ENCODE results near the gene AFTPH. TPM values are rescaled to one million over a fixed set of nuclear protein-coding genes. Genes with fewer than 3 reads are reported as not detected.

Gene AFTPH
- total and polyA plus RNA-seq, 9 of the 15 experiments (the other 6 are each of a cell fraction or from before 2014, with no cell fraction given) = 8.0 to 26.2 (median 13.8) TPM

DNA sequence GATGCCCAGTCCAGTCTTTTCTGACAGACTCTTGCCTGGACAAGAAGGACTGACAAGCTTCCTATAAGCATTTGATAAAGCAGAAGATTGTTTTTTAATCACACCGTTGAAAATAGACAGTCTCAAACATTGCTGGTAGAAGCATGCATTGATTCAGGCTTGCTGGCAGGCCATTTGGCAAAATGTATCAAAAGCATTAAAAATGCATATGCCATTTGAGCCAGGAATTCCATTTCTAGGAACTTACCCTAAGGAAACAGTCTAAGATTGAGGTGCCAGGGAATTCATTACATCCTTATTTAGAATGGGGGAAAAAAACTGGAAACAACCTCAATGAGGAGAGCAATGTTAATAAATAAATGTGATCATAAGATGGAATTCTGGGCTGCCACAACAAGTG lies 49.5 kb upstream of the AFTPH start:
- DNase-seq (ENCODE audit: extremely low read depth in 1 of 4, low spot score in 3 of 4) = no peak
- no TSS peak for BruUV-seq (replicated peaks)
- POLR2A ChIA-PET = interaction anchor here (0.9 kb wide), 1 partner anchor 19 kb away, joined by 3 read pairs; no protein-coding TSS in a partner anchor
- no peaks in the 10 kb centered on the region for H3K9me1 ChIP-seq (ENCODE audit: control insufficient read depth, insufficient read depth, low read length)
- no peak overlapping the region for H2AFZ ChIP-seq (ENCODE audit: low read depth, low read length)
- no peak overlapping the region for H3K27ac ChIP-seq (ENCODE audit: extremely low read depth, low read depth, low read length)
- no peaks in the 10 kb centered on the region for H4K20me1 ChIP-seq (replicated peaks; ENCODE audit: control insufficient read depth, insufficient read depth, low read length)
- intact Hi-C loops (cut with micrococcal nuclease) = no loop called here
- in situ Hi-C loops (cut with MboI) = no loop called here
- H3K9me3 ChIP-seq (replicated peaks; ENCODE audit: control insufficient read depth, insufficient read depth, low read depth, low read length) = no peaks in the 10 kb centered on the region
- H3K79me2 ChIP-seq (ENCODE audit: control insufficient read depth, insufficient read depth, low read length) = no peaks in the 10 kb centered on the region
- 0% methylated on average over 1 of the region's 1 CpG for WGBS (ENCODE audit: insufficient coverage, low coverage, missing lambda C conversion rate)
- H3K9ac ChIP-seq (ENCODE audit: insufficient read depth in 1 of 2, low read depth in 2 of 2, low read length in 2 of 2) = no peak overlapping the region
- no peak for ATAC-seq
- peak; percentile 6 for FAIRE-seq
- CTCF ChIA-PET (ENCODE audit: low intra/inter-chr PET ratio) = no interaction called here
- H3K4me1 ChIP-seq (replicated peaks in 1 of 2; ENCODE audit: control insufficient read depth in 2 of 2, insufficient read depth in 2 of 2, low read length in 2 of 2) = peaks cover 0 to 4% of the 10 kb centered on the region in 2 experiments; a peak in 2 of 5 replicates
- H3K4me3 ChIP-seq = no peak overlapping the region
- peaks cover 26 to 31% of the 10 kb centered on the region in 2 experiments for H3K27me3 ChIP-seq (ENCODE audit: control insufficient read depth in 2 of 2, insufficient read depth in 2 of 2, low read length in 2 of 2)
- H3K36me3 ChIP-seq (ENCODE audit: control insufficient read depth, insufficient read depth, low read length) = no peaks in the 10 kb centered on the region
- H3K4me2 ChIP-seq (ENCODE audit: insufficient read depth, low read length) = no peak overlapping the region
- TF ChIP-seq ZNF282 (CRISPR knock-in tag; IDR thresholded peaks at IDR 0.05) (no peak), MAFK (IDR thresholded peaks at IDR 0.05; ENCODE audit: low read length) (no peak), NUFIP1 (IDR thresholded peaks at IDR 0.05; ENCODE audit: partially characterized antibody) (no peak), FOXM1 (IDR thresholded peaks at IDR 0.05; ENCODE audit: low read depth) (no peak), FOXM1 (CRISPR knock-in tag; IDR thresholded peaks at IDR 0.05; ENCODE audit: low read depth) (no peak), FOXK2 (conservative IDR thresholded peaks at IDR 0.05 in 1 of 2, IDR thresholded peaks at IDR 0.05 in 1 of 2; ENCODE audit: low read depth in 2 of 2) (no peak), ZNF175 (CRISPR knock-in tag; IDR thresholded peaks at IDR 0.05; ENCODE audit: low read depth) (no peak), SLC30A9 (CRISPR knock-in tag; IDR thresholded peaks at IDR 0.05) (no peak), E2F8 (IDR thresholded peaks at IDR 0.05; ENCODE audit: low read depth, partially characterized antibody) (no peak), RBM15 (IDR thresholded peaks at IDR 0.05; ENCODE audit: insufficient read depth, low read length) (no peak), ZNF431 (CRISPR knock-in tag; IDR thresholded peaks at IDR 0.05) (no peak), POLR3G (IDR thresholded peaks at IDR 0.05; ENCODE audit: extremely low read depth, insufficient read length, insufficient replicate concordance) (no peak), RFX7 (CRISPR knock-in tag; IDR thresholded peaks at IDR 0.05) (no peak), BDP1 (IDR thresholded peaks at IDR 0.05; ENCODE audit: insufficient read depth, insufficient read length) (no peak), NR4A1 (CRISPR knock-in tag; IDR thresholded peaks at IDR 0.05) (no peak), NR4A1 (tag; IDR thresholded peaks at IDR 0.05) (no peak), FOXJ3 (CRISPR knock-in tag; IDR thresholded peaks at IDR 0.05) (no peak), ZNF324 (CRISPR knock-in tag; IDR thresholded peaks at IDR 0.05) (no peak)
- TF ChIP-seq, protein P1, sequence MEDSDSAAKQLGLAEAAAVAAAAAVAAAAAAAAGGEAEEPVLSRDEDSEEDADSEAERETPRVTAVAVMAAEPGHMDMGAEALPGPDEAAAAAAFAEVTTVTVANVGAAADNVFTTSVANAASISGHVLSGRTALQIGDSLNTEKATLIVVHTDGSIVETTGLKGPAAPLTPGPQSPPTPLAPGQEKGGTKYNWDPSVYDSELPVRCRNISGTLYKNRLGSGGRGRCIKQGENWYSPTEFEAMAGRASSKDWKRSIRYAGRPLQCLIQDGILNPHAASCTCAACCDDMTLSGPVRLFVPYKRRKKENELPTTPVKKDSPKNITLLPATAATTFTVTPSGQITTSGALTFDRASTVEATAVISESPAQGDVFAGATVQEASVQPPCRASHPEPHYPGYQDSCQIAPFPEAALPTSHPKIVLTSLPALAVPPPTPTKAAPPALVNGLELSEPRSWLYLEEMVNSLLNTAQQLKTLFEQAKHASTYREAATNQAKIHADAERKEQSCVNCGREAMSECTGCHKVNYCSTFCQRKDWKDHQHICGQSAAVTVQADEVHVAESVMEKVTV (CRISPR knock-in tag; IDR thresholded peaks at IDR 0.05) = no peak
- TF ChIP-seq, protein P2, sequence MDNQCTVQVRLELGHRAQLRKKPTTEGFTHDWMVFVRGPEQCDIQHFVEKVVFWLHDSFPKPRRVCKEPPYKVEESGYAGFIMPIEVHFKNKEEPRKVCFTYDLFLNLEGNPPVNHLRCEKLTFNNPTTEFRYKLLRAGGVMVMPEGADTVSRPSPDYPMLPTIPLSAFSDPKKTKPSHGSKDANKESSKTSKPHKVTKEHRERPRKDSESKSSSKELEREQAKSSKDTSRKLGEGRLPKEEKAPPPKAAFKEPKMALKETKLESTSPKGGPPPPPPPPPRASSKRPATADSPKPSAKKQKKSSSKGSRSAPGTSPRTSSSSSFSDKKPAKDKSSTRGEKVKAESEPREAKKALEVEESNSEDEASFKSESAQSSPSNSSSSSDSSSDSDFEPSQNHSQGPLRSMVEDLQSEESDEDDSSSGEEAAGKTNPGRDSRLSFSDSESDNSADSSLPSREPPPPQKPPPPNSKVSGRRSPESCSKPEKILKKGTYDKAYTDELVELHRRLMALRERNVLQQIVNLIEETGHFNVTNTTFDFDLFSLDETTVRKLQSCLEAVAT (IDR thresholded peaks at IDR 0.05) = no peak

All from K562 (cell line).